CD4-positive, alpha-beta T cell treated with Interferon gamma for 1 hour (primary cell): ENCODE data around the gene FMR1.

Experiments
- DNase-seq: peaks from one replicate; pipeline ENCODE4 v3.0.0-alpha.2; 2020

The FMR1 gene

GRCh38 chrX:147917700-147918695 lies 6.3 kb downstream of the FMR1 start:
- DNase-seq: no peak

GRCh38 chrX:147920161-147920666 lies 8.5 kb downstream of the FMR1 start:
- DNase-seq: no peak

DNA sequence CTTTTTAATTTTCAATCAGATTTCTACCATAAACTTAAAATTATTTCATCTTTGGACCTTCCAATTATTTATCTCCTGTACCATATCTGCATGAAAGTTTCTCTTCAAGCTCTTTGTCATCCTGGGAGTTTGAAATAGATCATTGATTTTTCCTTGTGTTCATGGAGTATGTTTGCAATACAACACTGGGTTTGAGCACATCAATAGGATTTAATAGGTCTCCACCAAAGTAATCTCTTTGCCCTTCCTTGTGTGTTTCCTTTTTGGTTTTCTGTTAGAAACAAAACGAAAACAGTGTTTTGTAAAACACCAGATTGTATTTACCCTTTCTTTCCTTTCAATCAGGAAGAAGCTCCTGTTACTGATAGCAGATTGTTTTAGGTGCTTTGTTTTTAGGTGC lies 11.9 kb downstream of the FMR1 start:
- no peak for DNase-seq

- DNase-seq: no peak
Observed at GRCh38 chrX:147927256-147927655, 15.5 kb downstream of the FMR1 start.

GRCh38 chrX:147933815-147934214 lies 22.1 kb downstream of the FMR1 start:
- no peak for DNase-seq

DNA sequence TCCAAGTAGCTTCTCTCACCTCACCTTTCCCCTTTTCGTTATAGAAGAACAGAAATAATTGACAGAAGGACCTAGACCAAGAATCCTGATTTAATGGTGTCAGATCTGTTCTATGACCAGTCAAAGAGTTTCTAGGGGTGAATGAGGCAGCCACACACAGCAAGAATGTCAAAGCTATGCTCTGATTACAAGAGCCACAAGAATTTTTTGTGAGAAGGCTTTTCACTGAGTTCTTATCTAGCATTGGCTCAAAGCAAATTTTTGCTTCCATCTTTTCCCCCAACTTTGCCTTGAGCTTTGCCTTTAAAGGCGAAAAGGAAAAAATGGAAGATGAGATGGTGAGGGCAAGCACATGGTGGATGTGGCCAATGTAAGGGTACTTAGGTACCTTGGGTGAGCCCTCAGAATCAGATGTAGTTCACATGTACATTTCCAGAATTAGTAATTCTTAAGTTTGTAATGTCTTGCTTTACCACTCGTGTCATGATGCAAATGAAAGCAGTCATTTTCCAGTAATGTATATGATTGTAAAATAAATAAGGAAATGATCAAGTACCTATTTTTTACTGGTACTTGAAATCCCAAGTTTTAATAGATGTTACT lies 23.5 kb downstream of the FMR1 start:
- DNase-seq: no peak

GRCh38 chrX:147945286-147945685 lies 33.6 kb downstream of the FMR1 start:
- no peak for DNase-seq

DNA sequence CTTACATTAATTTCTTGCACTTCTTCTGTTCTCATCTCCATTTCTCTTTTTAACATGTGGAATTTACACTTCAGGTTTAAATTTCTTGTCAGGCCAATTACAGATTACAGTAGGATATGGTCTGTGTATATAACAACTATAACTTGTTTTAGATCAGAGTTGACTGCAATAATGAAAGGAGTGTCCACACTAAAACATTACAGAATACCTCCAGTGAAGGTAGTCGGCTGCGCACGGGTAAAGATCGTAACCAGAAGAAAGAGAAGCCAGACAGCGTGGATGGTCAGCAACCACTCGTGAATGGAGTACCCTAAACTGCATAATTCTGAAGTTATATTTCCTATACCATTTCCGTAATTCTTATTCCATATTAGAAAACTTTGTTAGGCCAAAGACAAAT lies 36.8 kb downstream of the FMR1 start:
- no peak for DNase-seq

GRCh38 chrX:147950352-147950751 lies 38.6 kb downstream of the FMR1 start:
- DNase-seq: no peak

DNA sequence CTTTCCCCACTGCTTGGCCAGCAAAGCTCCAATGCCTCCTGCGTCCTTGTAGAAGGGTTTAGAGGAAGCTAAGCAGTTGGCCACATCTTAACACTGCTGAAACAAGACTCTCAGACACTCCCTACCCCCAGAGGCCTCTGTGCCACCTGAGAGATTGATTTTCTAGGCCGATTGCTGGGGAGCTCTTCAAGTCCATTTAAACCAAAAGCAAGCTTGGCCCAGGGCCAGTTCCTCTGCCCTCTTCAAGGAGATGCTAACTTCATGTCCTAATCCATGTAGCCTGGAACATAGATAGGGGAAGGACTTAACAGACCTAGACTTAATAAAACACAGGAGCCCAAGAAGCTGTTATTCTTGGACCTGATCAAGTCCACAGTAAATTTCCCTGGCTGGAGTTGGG lies 42.3 kb downstream of the FMR1 start:
- no peak for DNase-seq

- no peak for DNase-seq
Observed at GRCh38 chrX:147957291-147957690, 45.6 kb downstream of the FMR1 start.

DNA sequence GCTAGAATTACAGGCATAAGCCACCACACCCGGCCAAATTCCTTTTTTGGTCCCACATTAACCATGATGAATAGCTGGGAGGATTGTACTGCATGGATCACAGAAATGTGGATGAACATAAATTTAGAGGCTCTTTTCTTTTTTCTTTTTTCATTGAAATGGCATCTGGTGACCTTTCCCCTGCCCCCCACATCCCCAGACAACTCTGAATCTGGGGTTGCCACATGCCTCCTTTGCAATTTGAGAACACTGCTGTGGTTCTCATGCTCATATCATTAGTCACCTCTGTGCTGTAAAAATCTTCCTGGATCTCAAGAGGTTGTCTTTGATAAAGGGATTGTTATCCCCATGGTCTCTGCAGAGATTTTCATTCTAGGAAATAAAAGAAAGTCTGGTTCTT lies 46.6 kb downstream of the FMR1 start:
- DNase-seq: no peak

DNA sequence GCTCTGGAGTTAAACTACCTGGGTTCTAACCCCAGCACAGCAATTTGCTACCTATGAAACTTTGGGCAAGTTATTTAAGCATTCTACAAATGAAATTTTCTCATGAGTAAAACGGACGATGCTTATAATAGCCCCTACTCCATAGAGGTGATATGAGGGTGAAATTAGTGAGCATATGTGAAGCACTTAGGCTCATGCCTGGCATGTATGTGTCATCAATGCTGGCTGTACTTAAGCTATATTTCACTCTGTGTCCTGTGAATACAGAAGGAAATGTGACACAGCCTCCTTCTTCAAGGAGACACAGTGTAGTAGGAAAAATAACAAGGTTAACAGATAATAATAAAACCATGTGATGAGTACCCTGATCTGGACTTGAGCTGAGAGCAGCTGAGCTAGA lies 49.0 kb downstream of the FMR1 start:
- no peak for DNase-seq

DNA sequence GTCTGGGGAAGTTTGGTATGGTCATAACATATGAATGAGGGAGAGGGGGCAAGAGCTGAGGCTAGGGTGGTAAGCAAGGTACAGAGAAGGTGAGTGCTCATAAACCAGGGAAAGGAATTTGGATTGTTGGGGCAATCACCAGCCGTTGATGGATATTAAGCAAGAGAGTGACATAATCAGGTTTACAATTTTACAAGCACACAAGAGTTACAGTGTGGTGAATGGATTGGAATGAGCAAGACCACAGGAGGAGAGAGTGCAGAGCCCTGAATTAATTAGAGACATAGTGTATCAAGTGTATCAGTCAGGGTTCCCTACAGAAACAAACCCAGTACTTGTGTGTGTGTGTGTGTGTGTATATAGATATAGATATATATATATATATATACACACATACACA lies 50.8 kb downstream of the FMR1 start:
- DNase-seq: no peak

- no peak for DNase-seq
Observed at GRCh38 chrX:147978931-147979330, 67.2 kb downstream of the FMR1 start.

DNA sequence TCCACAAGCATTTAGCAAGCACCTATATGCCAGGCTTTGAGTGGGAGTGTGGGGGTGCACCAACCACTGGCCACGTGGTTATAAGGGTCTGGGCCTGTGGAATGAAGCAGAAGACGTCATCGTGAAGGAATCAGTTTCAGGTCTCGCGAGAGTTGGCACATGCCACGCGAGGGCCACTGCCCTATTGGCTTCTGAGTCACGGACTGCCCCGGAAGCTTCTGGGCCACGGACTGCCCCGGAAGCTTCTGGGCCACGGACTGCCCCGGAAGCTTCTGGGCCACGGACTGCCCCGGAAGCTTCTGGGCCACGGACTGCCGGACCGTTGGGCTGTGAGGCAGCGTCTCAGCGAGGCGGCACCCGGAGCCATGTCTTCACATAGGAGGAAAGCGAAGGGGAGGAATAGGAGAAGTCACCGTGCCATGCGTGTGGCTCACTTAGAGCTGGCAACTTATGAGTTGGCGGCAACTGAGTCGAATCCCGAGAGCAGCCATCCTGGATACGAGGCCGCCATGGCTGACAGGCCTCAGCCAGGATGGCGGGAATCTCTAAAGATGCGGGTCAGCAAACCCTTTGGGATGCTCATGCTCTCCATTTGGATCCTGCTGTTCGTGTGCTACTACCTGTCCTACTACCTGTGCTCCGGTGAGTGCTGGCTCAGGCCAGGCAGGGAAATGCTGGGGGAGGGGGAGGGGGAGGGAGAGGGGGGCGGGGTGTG lies 69.5 kb downstream of the FMR1 start, which contains the start of gene FMR1NB:
Gene FMR1NB (plus strand): TSS at position 300 of the 715 bp plus-strand sequence. CDS start 66 bp downstream, at position 366.
- no peak for DNase-seq
